ENCODE data around the gene ARL14.

Gene ARL14

DNA sequence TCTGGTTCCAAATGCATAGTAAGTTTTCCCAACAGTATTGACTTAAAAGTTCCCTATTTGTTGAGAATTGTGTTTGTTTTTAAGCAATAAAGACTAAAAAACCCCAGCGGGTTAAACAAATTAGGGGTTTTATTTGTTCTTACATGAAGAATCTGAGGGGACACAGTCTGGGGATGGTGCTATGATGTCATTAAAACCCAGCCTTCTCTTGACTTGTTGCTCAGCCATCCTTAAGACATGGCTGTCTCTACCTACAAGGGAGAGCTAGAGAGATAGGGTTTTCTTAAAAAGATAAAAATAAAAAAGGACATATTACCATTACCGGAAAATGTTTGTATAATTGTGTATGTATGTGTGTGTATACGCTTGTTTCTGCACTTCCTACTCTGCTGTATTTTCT, 11.7 kb upstream of the ARL14 start:
- ChIA-PET CTCF (no interaction called here), POLR2A (interaction anchor here (0.6 kb wide), 1 partner anchor 56 kb away, joined by 3 read pairs; no protein-coding TSS in a partner anchor)
- no peaks in the 10 kb centered on the region for H3K9me3 ChIP-seq (ENCODE audit: control extremely low read depth in 1 of 5, control insufficient read depth in 4 of 5, insufficient read depth in 2 of 5, low read depth in 1 of 5, low read length in 4 of 5)
- H3K4me1 ChIP-seq (ENCODE audit: control extremely low read depth in 1 of 4, control insufficient read depth in 4 of 4, insufficient read depth in 4 of 4, low read length in 3 of 4) = peaks cover 0 to 3% (median 0%) of the 10 kb centered on the region in 4 experiments
- no peaks in the 10 kb centered on the region for H3K36me3 ChIP-seq (ENCODE audit: control insufficient read depth in 4 of 4, insufficient read depth in 4 of 4, low read length in 3 of 4)
- no CpG with 5 or more reads among the region's 3 CpGs for WGBS (ENCODE audit: insufficient coverage)
- H3K4me3 ChIP-seq (ENCODE audit: control insufficient read depth in 1 of 7, extremely low read depth in 1 of 7, insufficient read depth in 4 of 7, low read depth in 2 of 7, low read length in 6 of 7) = no peak overlapping the region
- H3K27ac ChIP-seq (ENCODE audit: insufficient read depth in 1 of 2, low read depth in 1 of 2, low read length in 2 of 2, poor library complexity in 1 of 2, severe bottlenecking in 2 of 2) = no peak overlapping the region
- no peaks in the 10 kb centered on the region for H3K27me3 ChIP-seq (replicated peaks in 2 of 5; ENCODE audit: control insufficient read depth in 4 of 5, insufficient read depth in 5 of 5, low read length in 4 of 5)
- no peak for DNase-seq

DNA sequence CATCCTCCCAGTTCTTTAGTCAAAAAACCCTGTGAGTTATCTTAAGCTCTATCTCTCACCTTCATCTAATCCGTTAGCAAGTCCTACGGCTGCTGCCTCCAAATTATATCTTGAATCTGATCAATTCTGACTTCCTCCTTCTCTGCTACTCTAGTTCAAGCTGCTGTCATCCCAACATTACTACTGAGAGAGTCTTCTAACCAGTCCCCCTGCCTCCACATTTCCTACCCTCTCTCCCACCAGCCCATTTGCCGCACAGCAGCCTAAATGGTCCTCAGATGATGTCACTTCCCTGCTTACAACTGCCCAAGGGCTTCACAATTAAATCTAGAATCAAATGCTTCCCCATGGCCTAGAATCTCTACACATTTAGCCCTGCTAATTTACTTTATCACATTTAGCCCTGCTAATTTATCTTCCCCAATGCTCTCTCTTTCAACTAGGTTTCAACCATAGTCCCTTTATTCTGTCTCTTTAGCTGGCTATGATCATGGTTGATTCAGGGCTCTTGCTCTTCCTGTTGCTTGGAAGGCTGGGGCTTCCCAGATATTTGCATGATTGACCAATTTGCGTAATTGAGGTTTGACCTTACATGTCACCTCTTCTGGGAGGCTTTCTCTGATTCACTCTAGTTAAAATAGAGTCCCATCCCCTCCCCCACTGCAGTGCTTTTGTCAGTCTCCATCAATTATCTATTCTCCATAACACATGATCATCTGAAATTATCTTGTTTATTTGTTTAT, 11.0 kb upstream of the ARL14 start:
- CTCF ChIA-PET = no interaction called here
- DNase-seq = peak in 1 of 3 donors; percentile 7
- POLR2A ChIA-PET = interaction anchor here (0.6 kb wide), 1 partner anchor 57 kb away, joined by 3 read pairs; no protein-coding TSS in a partner anchor
- no peaks in the 10 kb centered on the region for H3K36me3 ChIP-seq (ENCODE audit: control insufficient read depth in 4 of 4, insufficient read depth in 4 of 4, low read length in 3 of 4)
- 43% methylated on average over 4 of the region's 4 CpGs for WGBS (ENCODE audit: insufficient coverage)
- H3K4me1 ChIP-seq (ENCODE audit: control extremely low read depth in 1 of 4, control insufficient read depth in 4 of 4, insufficient read depth in 4 of 4, low read length in 3 of 4) = peaks cover 0 to 3% (median 0%) of the 10 kb centered on the region in 4 experiments
- no peak overlapping the region for H3K27ac ChIP-seq (ENCODE audit: insufficient read depth in 1 of 2, low read depth in 1 of 2, low read length in 2 of 2, poor library complexity in 1 of 2, severe bottlenecking in 2 of 2)
- H3K4me3 ChIP-seq (ENCODE audit: control insufficient read depth in 1 of 7, extremely low read depth in 1 of 7, insufficient read depth in 4 of 7, low read depth in 2 of 7, low read length in 6 of 7) = no peak overlapping the region
- H3K27me3 ChIP-seq (replicated peaks in 2 of 5; ENCODE audit: control insufficient read depth in 4 of 5, insufficient read depth in 5 of 5, low read length in 4 of 5) = no peaks in the 10 kb centered on the region
- H3K9me3 ChIP-seq (ENCODE audit: control extremely low read depth in 1 of 5, control insufficient read depth in 4 of 5, insufficient read depth in 2 of 5, low read depth in 1 of 5, low read length in 4 of 5) = no peaks in the 10 kb centered on the region

DNA sequence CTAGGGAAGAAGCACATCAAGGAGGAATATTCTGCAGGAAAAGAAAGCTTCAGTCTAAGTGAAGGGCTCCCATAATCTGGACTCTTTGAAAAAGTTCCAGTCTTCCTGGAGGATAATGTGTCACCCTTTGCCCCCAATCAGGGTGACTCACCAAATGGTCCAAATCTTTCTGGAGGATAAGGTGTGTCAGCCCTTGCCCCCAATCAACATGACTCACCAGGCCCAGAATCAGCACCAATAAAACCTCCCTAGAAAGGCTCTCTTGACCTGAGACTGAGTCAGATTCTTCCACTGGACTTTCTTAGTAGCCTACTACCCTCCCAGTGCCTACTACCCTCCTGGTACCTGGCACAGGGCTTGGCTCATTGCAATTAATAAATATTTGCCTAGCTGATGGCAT, 9.5 kb upstream of the ARL14 start:
- no peaks in the 10 kb centered on the region for H3K9me3 ChIP-seq (ENCODE audit: control extremely low read depth in 1 of 5, control insufficient read depth in 4 of 5, insufficient read depth in 2 of 5, low read depth in 1 of 5, low read length in 4 of 5)
- DNase-seq = no peak
- ChIA-PET CTCF (no interaction called here), POLR2A (no interaction called here)
- peaks cover 0 to 3% (median 0%) of the 10 kb centered on the region in 4 experiments for H3K4me1 ChIP-seq (ENCODE audit: control extremely low read depth in 1 of 4, control insufficient read depth in 4 of 4, insufficient read depth in 4 of 4, low read length in 3 of 4)
- H3K27ac ChIP-seq (ENCODE audit: insufficient read depth in 1 of 2, low read depth in 1 of 2, low read length in 2 of 2, poor library complexity in 1 of 2, severe bottlenecking in 2 of 2) = no peak overlapping the region
- H3K4me3 ChIP-seq (ENCODE audit: control insufficient read depth in 1 of 7, extremely low read depth in 1 of 7, insufficient read depth in 4 of 7, low read depth in 2 of 7, low read length in 6 of 7) = no peak overlapping the region
- H3K27me3 ChIP-seq (replicated peaks in 2 of 5; ENCODE audit: control insufficient read depth in 4 of 5, insufficient read depth in 5 of 5, low read length in 4 of 5) = no peaks in the 10 kb centered on the region
- no peaks in the 10 kb centered on the region for H3K36me3 ChIP-seq (ENCODE audit: control insufficient read depth in 4 of 4, insufficient read depth in 4 of 4, low read length in 3 of 4)

DNA sequence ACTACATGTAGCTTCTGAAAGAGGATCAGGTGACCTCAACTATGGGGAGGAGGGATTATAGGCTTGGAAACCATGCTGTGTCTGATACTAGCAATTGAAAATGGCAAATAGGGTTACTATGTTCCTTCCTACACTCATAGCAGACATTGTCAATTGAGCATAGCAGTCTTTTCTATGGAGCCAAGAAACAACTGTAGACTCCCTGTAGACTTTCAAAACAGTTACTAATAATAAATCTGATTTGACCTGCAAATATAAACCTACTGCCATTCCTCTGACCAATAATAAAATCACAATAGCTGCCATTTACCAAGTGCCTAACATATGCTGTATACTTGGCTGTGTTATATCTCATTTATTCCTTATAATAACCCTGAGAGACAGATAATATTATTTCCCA, 8.5 kb upstream of the ARL14 start:
- Histone ChIP-seq H3K36me3 (ENCODE audit: control insufficient read depth in 4 of 4, insufficient read depth in 4 of 4, low read length in 3 of 4) (no peaks in the 10 kb centered on the region), H3K27me3 (replicated peaks in 2 of 5; ENCODE audit: control insufficient read depth in 4 of 5, insufficient read depth in 5 of 5, low read length in 4 of 5) (no peaks in the 10 kb centered on the region), H3K4me1 (ENCODE audit: control extremely low read depth in 1 of 4, control insufficient read depth in 4 of 4, insufficient read depth in 4 of 4, low read length in 3 of 4) (peaks cover 0 to 3% (median 0%) of the 10 kb centered on the region in 4 experiments), H3K9me3 (ENCODE audit: control extremely low read depth in 1 of 5, control insufficient read depth in 4 of 5, insufficient read depth in 2 of 5, low read depth in 1 of 5, low read length in 4 of 5) (no peaks in the 10 kb centered on the region), H3K4me3 (ENCODE audit: control insufficient read depth in 1 of 7, extremely low read depth in 1 of 7, insufficient read depth in 4 of 7, low read depth in 2 of 7, low read length in 6 of 7) (no peak overlapping the region), H3K27ac (ENCODE audit: insufficient read depth in 1 of 2, low read depth in 1 of 2, low read length in 2 of 2, poor library complexity in 1 of 2, severe bottlenecking in 2 of 2) (no peak overlapping the region)
- ChIA-PET CTCF (no interaction called here), POLR2A (no interaction called here)
- DNase-seq = no peak

DNA sequence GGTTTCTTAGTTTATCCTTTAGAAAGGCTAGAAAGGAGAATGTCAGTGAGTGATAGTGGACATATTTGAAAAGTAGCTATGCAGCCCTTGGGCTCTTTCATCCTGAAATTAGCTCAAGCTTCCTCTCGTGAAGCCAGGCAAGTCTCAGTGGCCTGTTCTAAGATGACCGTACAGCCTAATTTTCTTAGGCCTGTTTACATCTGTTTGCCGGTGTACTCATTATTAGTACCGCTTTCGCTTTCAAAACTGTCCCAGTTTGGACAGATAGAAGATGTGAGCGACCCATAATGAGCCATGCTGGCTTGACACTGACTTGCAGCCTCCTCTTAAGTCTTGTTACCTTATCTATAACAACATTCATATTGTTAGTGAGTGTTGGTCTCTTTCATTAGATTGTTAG, 5.7 kb upstream of the ARL14 start:
- DNase-seq = peak in 2 of 3 donors; percentile 7 to 27
- H3K27ac ChIP-seq (ENCODE audit: insufficient read depth in 1 of 2, low read depth in 1 of 2, low read length in 2 of 2, poor library complexity in 1 of 2, severe bottlenecking in 2 of 2) = no peak overlapping the region
- CTCF ChIA-PET = no interaction called here
- WGBS (ENCODE audit: insufficient coverage) = no CpG with 5 or more reads among the region's 6 CpGs
- POLR2A ChIA-PET = no interaction called here
- no peak overlapping the region for H3K4me3 ChIP-seq (ENCODE audit: control insufficient read depth in 1 of 7, extremely low read depth in 1 of 7, insufficient read depth in 4 of 7, low read depth in 2 of 7, low read length in 6 of 7)
- no peaks in the 10 kb centered on the region for H3K36me3 ChIP-seq (ENCODE audit: control insufficient read depth in 4 of 4, insufficient read depth in 4 of 4, low read length in 3 of 4)
- no peaks in the 10 kb centered on the region for H3K9me3 ChIP-seq (ENCODE audit: control extremely low read depth in 1 of 5, control insufficient read depth in 4 of 5, insufficient read depth in 2 of 5, low read depth in 1 of 5, low read length in 4 of 5)
- H3K27me3 ChIP-seq (replicated peaks in 2 of 5; ENCODE audit: control insufficient read depth in 4 of 5, insufficient read depth in 5 of 5, low read length in 4 of 5) = no peaks in the 10 kb centered on the region
- no peaks in the 10 kb centered on the region for H3K4me1 ChIP-seq (ENCODE audit: control extremely low read depth in 1 of 4, control insufficient read depth in 4 of 4, insufficient read depth in 4 of 4, low read length in 3 of 4)

DNA sequence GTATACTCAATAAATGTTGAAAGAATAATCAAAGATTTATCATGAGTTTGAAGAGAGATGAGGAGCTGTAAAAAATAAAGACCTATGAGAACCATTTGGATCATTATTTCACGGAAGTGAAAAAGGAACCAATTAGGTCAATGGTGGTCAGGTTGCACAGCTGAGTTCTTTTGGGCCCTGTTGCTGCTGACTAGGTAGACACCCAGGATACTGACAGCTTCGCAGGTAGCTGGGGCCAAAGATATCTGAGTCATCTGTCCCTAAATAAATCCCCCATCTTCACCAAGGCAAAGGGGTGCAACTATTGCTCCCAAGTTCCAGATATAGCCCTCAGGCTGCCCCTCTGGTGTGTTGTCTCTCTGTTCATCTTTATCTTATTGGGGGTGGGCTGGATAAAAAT, 5.0 kb upstream of the ARL14 start:
- Histone ChIP-seq H3K4me3 (ENCODE audit: control insufficient read depth in 1 of 7, extremely low read depth in 1 of 7, insufficient read depth in 4 of 7, low read depth in 2 of 7, low read length in 6 of 7) (no peak overlapping the region), H3K27ac (ENCODE audit: insufficient read depth in 1 of 2, low read depth in 1 of 2, low read length in 2 of 2, poor library complexity in 1 of 2, severe bottlenecking in 2 of 2) (no peak overlapping the region), H3K4me1 (ENCODE audit: control extremely low read depth in 1 of 4, control insufficient read depth in 4 of 4, insufficient read depth in 4 of 4, low read length in 3 of 4) (no peaks in the 10 kb centered on the region), H3K36me3 (ENCODE audit: control insufficient read depth in 4 of 4, insufficient read depth in 4 of 4, low read length in 3 of 4) (no peaks in the 10 kb centered on the region), H3K9me3 (ENCODE audit: control extremely low read depth in 1 of 5, control insufficient read depth in 4 of 5, insufficient read depth in 2 of 5, low read depth in 1 of 5, low read length in 4 of 5) (no peaks in the 10 kb centered on the region), H3K27me3 (replicated peaks in 2 of 5; ENCODE audit: control insufficient read depth in 4 of 5, insufficient read depth in 5 of 5, low read length in 4 of 5) (no peaks in the 10 kb centered on the region)
- whole genome bisulfite sequencing (ENCODE audit: insufficient coverage) = 100% methylated on average over 2 of the region's 2 CpGs
- DNase-seq = no peak
- ChIA-PET CTCF (no interaction called here), POLR2A (no interaction called here)

DNA sequence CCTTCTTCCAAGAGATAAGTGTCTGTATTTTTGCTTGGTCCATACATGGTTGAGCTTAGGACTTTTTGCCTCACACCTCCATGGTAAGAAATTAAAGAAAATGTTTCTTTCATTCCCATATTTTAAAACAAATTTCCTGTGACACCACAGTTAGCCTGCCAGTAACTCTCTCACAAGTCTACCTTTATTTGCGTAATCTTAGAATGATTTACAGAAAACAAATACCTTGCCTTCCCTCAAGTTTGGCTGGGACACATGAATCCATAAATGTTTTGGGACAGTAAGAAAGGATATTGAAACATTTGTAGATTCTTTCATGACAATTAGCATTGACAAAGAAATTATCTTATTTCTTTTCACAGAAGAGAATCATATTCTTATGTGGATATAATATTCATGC, 3.8 kb upstream of the ARL14 start:
- Histone ChIP-seq H3K9me3 (ENCODE audit: control extremely low read depth in 1 of 5, control insufficient read depth in 4 of 5, insufficient read depth in 2 of 5, low read depth in 1 of 5, low read length in 4 of 5) (no peaks in the 10 kb centered on the region), H3K36me3 (ENCODE audit: control insufficient read depth in 4 of 4, insufficient read depth in 4 of 4, low read length in 3 of 4) (no peaks in the 10 kb centered on the region), H3K4me1 (ENCODE audit: control extremely low read depth in 1 of 4, control insufficient read depth in 4 of 4, insufficient read depth in 4 of 4, low read length in 3 of 4) (no peaks in the 10 kb centered on the region), H3K27me3 (replicated peaks in 2 of 5; ENCODE audit: control insufficient read depth in 4 of 5, insufficient read depth in 5 of 5, low read length in 4 of 5) (no peaks in the 10 kb centered on the region), H3K27ac (ENCODE audit: insufficient read depth in 1 of 2, low read depth in 1 of 2, low read length in 2 of 2, poor library complexity in 1 of 2, severe bottlenecking in 2 of 2) (no peak overlapping the region), H3K4me3 (ENCODE audit: control insufficient read depth in 1 of 7, extremely low read depth in 1 of 7, insufficient read depth in 4 of 7, low read depth in 2 of 7, low read length in 6 of 7) (no peak overlapping the region)
- 100% methylated on average over 1 of the region's 1 CpG for WGBS (ENCODE audit: insufficient coverage)
- no peak for DNase-seq
- ChIA-PET CTCF (no interaction called here), POLR2A (no interaction called here)

Measured in common myeloid progenitor, CD34-positive (primary cell).